ENCODE measurements around the gene OSGEPL1.
"Not testable (repeated sequence)": the region's sequence is repeated elsewhere in the genome, so short reads cannot be mapped to it uniquely, and the experiment has no call there.

The OSGEPL1 gene

GRCh38 chr2:189729430-189729829 lies 33.2 kb downstream of the OSGEPL1 start:
- no peak for FAIRE-seq

GRCh38 chr2:189726849-189727248 lies 35.7 kb downstream of the OSGEPL1 start:
- FAIRE-seq = no peak

GRCh38 chr2:189726271-189726670 lies 36.3 kb downstream of the OSGEPL1 start:
- no peak for FAIRE-seq

GRCh38 chr2:189723192-189723591 lies 39.4 kb downstream of the OSGEPL1 start:
- FAIRE-seq = no peak

- FAIRE-seq = no peak
These were observed 43.0 kb downstream of the OSGEPL1 start for GRCh38 chr2:189719571-189719970.

GRCh38 chr2:189717593-189717992 lies 45.0 kb downstream of the OSGEPL1 start:
- not testable (repeated sequence) for FAIRE-seq

GRCh38 chr2:189709501-189710221 lies 52.9 kb downstream of the OSGEPL1 start:
- no peak for FAIRE-seq

- FAIRE-seq = no peak
These were observed 60.5 kb downstream of the OSGEPL1 start for GRCh38 chr2:189702071-189702470.

GRCh38 chr2:189700681-189701080 lies 61.9 kb downstream of the OSGEPL1 start:
- no peak for FAIRE-seq

GRCh38 chr2:189698020-189698887 lies 64.3 kb downstream of the OSGEPL1 start:
- peak; percentile 97 for FAIRE-seq

All from A204.1 (cell line).